HG03354 (cell line): ENCODE data around the gene TRPV6.
A peak's percentile ranks its signal among the peaks of the same experiment; 100 is the strongest.

Experiments used
- ATAC-seq: cut with Tn5 transposase; IDR thresholded peaks from one replicate; pipeline ENCODE4 v1.9.1; 2021; ENCODE audit warnings: mild to moderate bottlenecking; ENCODE audit not compliant: unreplicated experiment, poor library complexity, severe bottlenecking

The TRPV6 gene

GRCh38 chr7:142887282-142888015, 1.9 kb upstream of the TRPV6 start:
- ATAC-seq = no peak

GRCh38 chr7:142886866-142887265, 1.3 kb upstream of the TRPV6 start:
- no peak for ATAC-seq

- no peak for ATAC-seq
Observed at GRCh38 chr7:142884286-142884640, 1.3 kb downstream of the TRPV6 start.

- no peak for ATAC-seq
Observed at GRCh38 chr7:142883571-142884285, 1.8 kb downstream of the TRPV6 start.

GRCh38 chr7:142883145-142883544, 2.4 kb downstream of the TRPV6 start:
- ATAC-seq = no peak

GRCh38 chr7:142882338-142882678, 3.2 kb downstream of the TRPV6 start:
- no peak for ATAC-seq

GRCh38 chr7:142881586-142882337, 3.8 kb downstream of the TRPV6 start:
- ATAC-seq = no peak

GRCh38 chr7:142880876-142881505, 4.6 kb downstream of the TRPV6 start:
- peak; percentile 84 for ATAC-seq

- ATAC-seq = no peak
Observed at GRCh38 chr7:142879060-142879459, 6.5 kb downstream of the TRPV6 start.

GRCh38 chr7:142878315-142878714, 7.2 kb downstream of the TRPV6 start:
- no peak for ATAC-seq

GRCh38 chr7:142876991-142877910, 8.3 kb downstream of the TRPV6 start:
- ATAC-seq = no peak

GRCh38 chr7:142876236-142876960, 9.1 kb downstream of the TRPV6 start:
- no peak for ATAC-seq

- no peak for ATAC-seq
Observed at GRCh38 chr7:142875456-142875855, 10.1 kb downstream of the TRPV6 start.

GRCh38 chr7:142874837-142875236, 10.7 kb downstream of the TRPV6 start:
- no peak for ATAC-seq

GRCh38 chr7:142874409-142874808, 11.1 kb downstream of the TRPV6 start:
- ATAC-seq = no peak

- no peak for ATAC-seq
Observed at GRCh38 chr7:142873871-142874270, 11.7 kb downstream of the TRPV6 start.

- peak; percentile 80 for ATAC-seq
Observed at GRCh38 chr7:142873281-142873784, 12.2 kb downstream of the TRPV6 start.

- no peak for ATAC-seq
Observed at GRCh38 chr7:142872106-142872675, 13.4 kb downstream of the TRPV6 start.
